Panc1 (cell line): ENCODE results near the gene IAH1. TPM values are rescaled to one million over a fixed set of nuclear protein-coding genes. Genes with fewer than 3 reads are reported as not detected.

Experiments used
- ATAC-seq: fragments of 200-7000 bp; cut with Tn5 transposase; 2 replicates; pipeline ENCODE4 v1.9.1; 2020; ENCODE audit warnings: mild to moderate bottlenecking, moderate library complexity
- BruUV-seq: library from RNA; stranded (reverse); fragments of 400-500 nt; replicated peaks from 2 replicates; lab custom pipeline; 2021; lab: Mats Ljungman, UMichigan
- CTCF ChIA-PET: fragments of 300-600 bp; sonication (Branson Sonifier 250); formaldehyde crosslinking; loops from one replicate; lab custom pipeline; 2022; ENCODE audit warnings: antibody characterized with exemption; lab: Charles Lee
- POLR2A ChIA-PET: fragments of 300-600 bp; sonication (Branson Sonifier 250); formaldehyde crosslinking; loops from one replicate; lab custom pipeline; 2022; ENCODE audit warnings: antibody characterized with exemption; lab: Charles Lee
- DNase-seq: peaks from one replicate; pipeline ENCODE4 v3.0.0-alpha.2; 2010; ENCODE audit warnings: low read depth, low spot score
- H3K27ac ChIP-seq: 2 replicates; pipeline ENCODE4 v1.5.1; 2011; ENCODE audit warnings: mild to moderate bottlenecking, low read length, inconsistent platforms
- H3K27me3 ChIP-seq: fragments of 200-500 bp; sonication (Bioruptor generic); 2 replicates; pipeline ENCODE4 v1.6.0; 2014; ENCODE audit warnings: low read length, inconsistent platforms; ENCODE audit not compliant: control insufficient read depth, insufficient read depth
- H3K36me3 ChIP-seq: fragments of 200-500 bp; sonication (Bioruptor generic); 2 replicates; pipeline ENCODE4 v1.5.1; 2014; ENCODE audit warnings: inconsistent platforms, mild to moderate bottlenecking, low read length, moderate library complexity; ENCODE audit not compliant: control insufficient read depth, insufficient read depth
- H3K4me1 ChIP-seq: 2 replicates; pipeline ENCODE4 v1.5.1; 2011; ENCODE audit warnings: inconsistent platforms, mild to moderate bottlenecking, low read length, moderate library complexity; ENCODE audit not compliant: control insufficient read depth, insufficient read depth
- H3K4me3 ChIP-seq, 2 experiments: 2 replicates each; pipeline ENCODE4 v1.5.1; 2011 to 2012; ENCODE audit warnings: low read depth in 2 of 2, low read length in 2 of 2, mild to moderate bottlenecking in 2 of 2, inconsistent platforms in 1 of 2, moderate library complexity in 1 of 2
- H3K9me3 ChIP-seq: fragments of 200-500 bp; sonication (Bioruptor generic); 2 replicates; pipeline ENCODE4 v1.5.1; 2014; ENCODE audit warnings: low read depth, mild to moderate bottlenecking, inconsistent platforms, low read length, moderate library complexity; ENCODE audit not compliant: control insufficient read depth, insufficient read depth
- POLR2AphosphoS5 ChIP-seq: IDR thresholded peaks from 2 replicates; pipeline ENCODE4 v1.6.1; 2012; ENCODE audit warnings: mild to moderate bottlenecking, low read depth, low read length, moderate library complexity
- SIN3A ChIP-seq: IDR thresholded peaks from 2 replicates; pipeline ENCODE4 v1.6.1; 2012; ENCODE audit warnings: low read depth, mild to moderate bottlenecking, low read length, moderate library complexity, borderline replicate concordance; ENCODE audit not compliant: insufficient read depth
- TCF7L2 ChIP-seq: IDR thresholded peaks from 2 replicates; pipeline ENCODE4 v1.6.1; 2011; ENCODE audit warnings: mild to moderate bottlenecking, low read depth, low read length, inconsistent platforms
- in situ Hi-C: cut with HindIII; loops from 2 replicates; pipeline ENCODE4 v1.10.0; 2016; ENCODE audit warnings: low sequenced_read_pairs, low pct_unique_long_range_greater_than_20kb
- intact Hi-C: fragments of 100-400 bp; cut with micrococcal nuclease; formaldehyde crosslinking; loops from one replicate; pipeline ENCODE4 v1.10.0; 2022; ENCODE audit not compliant: unreplicated experiment
- total RNA-seq: library from RNA; stranded (reverse); gene quantifications from one replicate; pipeline ENCODE4 v1.2.1, GENCODE V29; 2021; ENCODE audit not compliant: unreplicated experiment
- TF ChIP-seq, protein P1 (sequence below): fragments of 450-650 bp; IDR thresholded peaks from 2 replicates; pipeline ENCODE4 v1.5.1; 2017; ENCODE audit warnings: mild to moderate bottlenecking
- TF ChIP-seq, protein P2 (sequence below), 2 experiments: IDR thresholded peaks; 2 replicates each; pipeline ENCODE4 v1.6.1; 2011 to 2012; ENCODE audit warnings: low read depth in 2 of 2, control low read depth in 1 of 2, low read length in 1 of 2, mild to moderate bottlenecking in 1 of 2, moderate library complexity in 1 of 2; ENCODE audit not compliant: insufficient read depth in 1 of 2

The IAH1 gene
- total RNA-seq, 1 experiment from 2014 or later, result 72.2 TPM

- Histone ChIP-seq H3K4me3 (no peak overlapping the region), H3K9me3 (no peaks in the 10 kb centered on the region), H3K27me3 (no peaks in the 10 kb centered on the region), H3K36me3 (peaks cover 17% of the 10 kb centered on the region), H3K4me1 (no peaks in the 10 kb centered on the region), H3K27ac (no peak overlapping the region)
- no peak for DNase-seq
- in situ Hi-C loops (no loop called here), intact Hi-C loops (no loop called here)
- CTCF ChIA-PET, result interaction anchor here (0.5 kb wide), 1 partner anchor 9 kb away, joined by 3 read pairs; no protein-coding TSS in a partner anchor
- ATAC-seq, result no peak
- TF ChIP-seq, protein P1, sequence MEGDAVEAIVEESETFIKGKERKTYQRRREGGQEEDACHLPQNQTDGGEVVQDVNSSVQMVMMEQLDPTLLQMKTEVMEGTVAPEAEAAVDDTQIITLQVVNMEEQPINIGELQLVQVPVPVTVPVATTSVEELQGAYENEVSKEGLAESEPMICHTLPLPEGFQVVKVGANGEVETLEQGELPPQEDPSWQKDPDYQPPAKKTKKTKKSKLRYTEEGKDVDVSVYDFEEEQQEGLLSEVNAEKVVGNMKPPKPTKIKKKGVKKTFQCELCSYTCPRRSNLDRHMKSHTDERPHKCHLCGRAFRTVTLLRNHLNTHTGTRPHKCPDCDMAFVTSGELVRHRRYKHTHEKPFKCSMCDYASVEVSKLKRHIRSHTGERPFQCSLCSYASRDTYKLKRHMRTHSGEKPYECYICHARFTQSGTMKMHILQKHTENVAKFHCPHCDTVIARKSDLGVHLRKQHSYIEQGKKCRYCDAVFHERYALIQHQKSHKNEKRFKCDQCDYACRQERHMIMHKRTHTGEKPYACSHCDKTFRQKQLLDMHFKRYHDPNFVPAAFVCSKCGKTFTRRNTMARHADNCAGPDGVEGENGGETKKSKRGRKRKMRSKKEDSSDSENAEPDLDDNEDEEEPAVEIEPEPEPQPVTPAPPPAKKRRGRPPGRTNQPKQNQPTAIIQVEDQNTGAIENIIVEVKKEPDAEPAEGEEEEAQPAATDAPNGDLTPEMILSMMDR, result no peak
- TF ChIP-seq, protein P2, sequence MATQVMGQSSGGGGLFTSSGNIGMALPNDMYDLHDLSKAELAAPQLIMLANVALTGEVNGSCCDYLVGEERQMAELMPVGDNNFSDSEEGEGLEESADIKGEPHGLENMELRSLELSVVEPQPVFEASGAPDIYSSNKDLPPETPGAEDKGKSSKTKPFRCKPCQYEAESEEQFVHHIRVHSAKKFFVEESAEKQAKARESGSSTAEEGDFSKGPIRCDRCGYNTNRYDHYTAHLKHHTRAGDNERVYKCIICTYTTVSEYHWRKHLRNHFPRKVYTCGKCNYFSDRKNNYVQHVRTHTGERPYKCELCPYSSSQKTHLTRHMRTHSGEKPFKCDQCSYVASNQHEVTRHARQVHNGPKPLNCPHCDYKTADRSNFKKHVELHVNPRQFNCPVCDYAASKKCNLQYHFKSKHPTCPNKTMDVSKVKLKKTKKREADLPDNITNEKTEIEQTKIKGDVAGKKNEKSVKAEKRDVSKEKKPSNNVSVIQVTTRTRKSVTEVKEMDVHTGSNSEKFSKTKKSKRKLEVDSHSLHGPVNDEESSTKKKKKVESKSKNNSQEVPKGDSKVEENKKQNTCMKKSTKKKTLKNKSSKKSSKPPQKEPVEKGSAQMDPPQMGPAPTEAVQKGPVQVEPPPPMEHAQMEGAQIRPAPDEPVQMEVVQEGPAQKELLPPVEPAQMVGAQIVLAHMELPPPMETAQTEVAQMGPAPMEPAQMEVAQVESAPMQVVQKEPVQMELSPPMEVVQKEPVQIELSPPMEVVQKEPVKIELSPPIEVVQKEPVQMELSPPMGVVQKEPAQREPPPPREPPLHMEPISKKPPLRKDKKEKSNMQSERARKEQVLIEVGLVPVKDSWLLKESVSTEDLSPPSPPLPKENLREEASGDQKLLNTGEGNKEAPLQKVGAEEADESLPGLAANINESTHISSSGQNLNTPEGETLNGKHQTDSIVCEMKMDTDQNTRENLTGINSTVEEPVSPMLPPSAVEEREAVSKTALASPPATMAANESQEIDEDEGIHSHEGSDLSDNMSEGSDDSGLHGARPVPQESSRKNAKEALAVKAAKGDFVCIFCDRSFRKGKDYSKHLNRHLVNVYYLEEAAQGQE (IDR thresholded peaks at IDR 0.05; ENCODE audit: insufficient read depth in 1 of 2, low read depth in 2 of 2, low read length in 1 of 2), result no peak
- no peak for TF ChIP-seq TCF7L2
- no peak for TF ChIP-seq POLR2AphosphoS5
- TF ChIP-seq SIN3A, result no peak
- no TSS peak for BruUV-seq
- POLR2A ChIA-PET, result no interaction called here
Observed at GRCh38 chr2:9517118-9517782, 42.9 kb downstream of the IAH1 start.

GRCh38 chr2:9518163-9518562 lies 43.8 kb downstream of the IAH1 start:
- CTCF ChIA-PET, result interaction anchor here (0.5 kb wide), 1 partner anchor 15 kb away, joined by 4 read pairs; no protein-coding TSS in a partner anchor

More at GRCh38 chr2:9518163-9518562, 43.8 kb downstream of the IAH1 start:
- BruUV-seq, result no TSS peak
- intact Hi-C loops (no loop called here), in situ Hi-C loops (no loop called here)
- TF ChIP-seq SIN3A, result no peak
- TF ChIP-seq, protein P1, result no peak
- TF ChIP-seq TCF7L2, result no peak
- no peak for TF ChIP-seq POLR2AphosphoS5
- TF ChIP-seq, protein P2 (IDR thresholded peaks at IDR 0.05; ENCODE audit: insufficient read depth in 1 of 2, low read depth in 2 of 2, low read length in 1 of 2), result no peak
- Histone ChIP-seq H3K36me3 (peaks cover 24% of the 10 kb centered on the region), H3K9me3 (no peaks in the 10 kb centered on the region), H3K4me1 (no peaks in the 10 kb centered on the region), H3K27ac (no peak overlapping the region), H3K27me3 (no peaks in the 10 kb centered on the region), H3K4me3 (no peak overlapping the region)
- POLR2A ChIA-PET, result no interaction called here
- ATAC-seq (no peak), DNase-seq (no peak)
